ENCODE measurements around the gene DLG2. TPM values are rescaled to one million over a fixed set of nuclear protein-coding genes. Genes with fewer than 3 reads are reported as not detected.

DLG2 gene
- total and polyA plus RNA-seq, 9 donors = 2.5 to 20.7 (median 12.0) TPM

DNA sequence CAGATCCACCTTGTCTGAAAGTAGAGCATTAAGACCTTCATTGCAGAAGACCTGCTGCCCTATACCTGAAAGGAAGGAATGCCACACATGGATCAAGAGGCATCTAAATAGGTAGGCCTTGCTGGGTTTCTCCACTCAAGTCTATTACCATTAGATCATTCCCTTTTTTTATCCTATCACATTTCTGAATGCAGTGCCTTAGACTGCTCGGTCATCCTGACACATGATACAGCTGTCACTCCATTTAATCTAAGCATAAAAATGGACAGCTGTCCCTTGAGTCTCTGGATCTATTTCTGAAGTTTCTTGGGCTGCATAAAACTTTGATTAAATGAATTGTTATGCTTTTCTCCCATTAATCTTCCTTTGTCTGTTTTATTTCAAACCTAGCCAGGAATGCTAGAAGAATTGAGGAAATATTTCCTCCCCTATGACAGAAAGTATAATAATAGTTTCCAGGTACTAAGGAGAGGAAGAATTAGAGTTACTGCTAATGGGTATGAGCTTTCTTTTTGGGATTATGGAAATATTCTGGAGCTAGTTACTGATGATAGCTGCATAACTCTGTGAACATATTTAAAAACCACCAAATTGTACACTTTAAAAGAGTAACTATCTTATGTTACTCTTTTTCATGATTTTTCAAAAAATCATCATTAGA, 88.0 kb downstream of the DLG2 start:
- H3K9me3 ChIP-seq = no peaks in the 10 kb centered on the region
- intact Hi-C loops (cut with DNase I) = no loop called here
- H3K4me3 ChIP-seq = no peak overlapping the region
- H3K4me1 ChIP-seq (ENCODE audit: insufficient read depth) = peaks cover 6% of the 10 kb centered on the region
- 93 to 100% (median 97%) methylated on average over 1 of the region's 1 CpG for WGBS, 3 donors
- H3K27me3 ChIP-seq = no peaks in the 10 kb centered on the region
- no peak overlapping the region for H3K27ac ChIP-seq
- TF ChIP-seq, protein P1, sequence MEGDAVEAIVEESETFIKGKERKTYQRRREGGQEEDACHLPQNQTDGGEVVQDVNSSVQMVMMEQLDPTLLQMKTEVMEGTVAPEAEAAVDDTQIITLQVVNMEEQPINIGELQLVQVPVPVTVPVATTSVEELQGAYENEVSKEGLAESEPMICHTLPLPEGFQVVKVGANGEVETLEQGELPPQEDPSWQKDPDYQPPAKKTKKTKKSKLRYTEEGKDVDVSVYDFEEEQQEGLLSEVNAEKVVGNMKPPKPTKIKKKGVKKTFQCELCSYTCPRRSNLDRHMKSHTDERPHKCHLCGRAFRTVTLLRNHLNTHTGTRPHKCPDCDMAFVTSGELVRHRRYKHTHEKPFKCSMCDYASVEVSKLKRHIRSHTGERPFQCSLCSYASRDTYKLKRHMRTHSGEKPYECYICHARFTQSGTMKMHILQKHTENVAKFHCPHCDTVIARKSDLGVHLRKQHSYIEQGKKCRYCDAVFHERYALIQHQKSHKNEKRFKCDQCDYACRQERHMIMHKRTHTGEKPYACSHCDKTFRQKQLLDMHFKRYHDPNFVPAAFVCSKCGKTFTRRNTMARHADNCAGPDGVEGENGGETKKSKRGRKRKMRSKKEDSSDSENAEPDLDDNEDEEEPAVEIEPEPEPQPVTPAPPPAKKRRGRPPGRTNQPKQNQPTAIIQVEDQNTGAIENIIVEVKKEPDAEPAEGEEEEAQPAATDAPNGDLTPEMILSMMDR (IDR thresholded peaks at IDR 0.05) = no peak
- no peak for TF ChIP-seq EP300 (IDR thresholded peaks at IDR 0.05)
- no peak for TF ChIP-seq POLR2A (IDR thresholded peaks at IDR 0.05)
- H3K36me3 ChIP-seq = no peaks in the 10 kb centered on the region
- no peak for DNase-seq

DNA sequence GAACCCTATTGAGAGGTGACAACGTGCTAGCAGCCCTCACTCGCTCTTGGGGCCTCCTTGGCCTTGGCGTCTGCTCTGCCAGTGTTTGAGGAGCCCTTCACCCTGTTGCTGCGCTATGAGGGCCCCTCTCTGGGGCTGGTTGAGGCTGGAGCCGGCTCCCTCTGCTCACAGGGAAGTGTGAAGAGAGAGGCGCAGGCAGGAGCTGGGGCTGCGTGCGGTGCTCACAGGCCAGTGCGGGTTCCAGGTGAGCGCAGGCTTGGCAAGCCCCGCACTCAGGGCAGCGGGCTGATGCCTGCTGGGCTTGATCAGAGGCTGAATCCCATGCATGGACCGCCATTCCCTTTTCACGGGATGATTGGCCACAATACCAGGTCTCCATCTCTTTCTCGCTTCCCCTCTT, 90.7 kb downstream of the DLG2 start:
- WGBS, 3 donors = 97 to 99% (median 98%) methylated on average over 15 of the region's 15 CpGs
- H3K36me3 ChIP-seq = no peaks in the 10 kb centered on the region
- no peaks in the 10 kb centered on the region for H3K27me3 ChIP-seq
- H3K4me1 ChIP-seq (ENCODE audit: insufficient read depth) = peaks cover 6% of the 10 kb centered on the region
- TF ChIP-seq POLR2A (IDR thresholded peaks at IDR 0.05) = no peak
- TF ChIP-seq, protein P1 (IDR thresholded peaks at IDR 0.05) = no peak
- TF ChIP-seq EP300 (IDR thresholded peaks at IDR 0.05) = no peak
- H3K27ac ChIP-seq = no peak overlapping the region
- no peaks in the 10 kb centered on the region for H3K9me3 ChIP-seq
- intact Hi-C loops (cut with DNase I) = no loop called here
- DNase-seq = no peak
- no peak overlapping the region for H3K4me3 ChIP-seq

DNA sequence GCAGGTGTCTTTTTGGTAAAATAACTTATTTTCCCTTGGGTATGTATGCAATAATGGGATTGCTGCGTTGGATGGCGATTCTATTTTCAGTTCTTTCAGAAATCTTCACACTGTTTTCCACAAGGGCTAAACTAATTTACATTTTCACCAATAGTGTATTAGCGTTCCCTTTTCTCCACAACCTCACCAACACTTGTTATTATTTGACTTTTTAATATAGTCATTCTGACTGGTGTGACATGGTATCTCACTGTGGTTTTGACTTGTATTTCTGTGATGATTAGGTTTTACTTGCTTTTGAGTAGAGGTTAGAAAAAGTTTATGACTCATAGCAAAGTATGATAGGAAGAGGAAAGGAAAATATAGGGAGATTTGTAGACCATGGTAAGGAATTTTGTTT, 92.3 kb downstream of the DLG2 start:
- Histone ChIP-seq H3K9me3 (no peaks in the 10 kb centered on the region), H3K36me3 (no peaks in the 10 kb centered on the region), H3K27ac (no peak overlapping the region), H3K4me1 (ENCODE audit: insufficient read depth) (no peaks in the 10 kb centered on the region), H3K4me3 (no peak overlapping the region), H3K27me3 (no peaks in the 10 kb centered on the region)
- TF ChIP-seq POLR2A (IDR thresholded peaks at IDR 0.05) = no peak
- WGBS, 3 donors = 95 to 98% (median 98%) methylated on average over 3 of the region's 3 CpGs
- DNase-seq = no peak
- intact Hi-C loops (cut with DNase I) = no loop called here

DNA sequence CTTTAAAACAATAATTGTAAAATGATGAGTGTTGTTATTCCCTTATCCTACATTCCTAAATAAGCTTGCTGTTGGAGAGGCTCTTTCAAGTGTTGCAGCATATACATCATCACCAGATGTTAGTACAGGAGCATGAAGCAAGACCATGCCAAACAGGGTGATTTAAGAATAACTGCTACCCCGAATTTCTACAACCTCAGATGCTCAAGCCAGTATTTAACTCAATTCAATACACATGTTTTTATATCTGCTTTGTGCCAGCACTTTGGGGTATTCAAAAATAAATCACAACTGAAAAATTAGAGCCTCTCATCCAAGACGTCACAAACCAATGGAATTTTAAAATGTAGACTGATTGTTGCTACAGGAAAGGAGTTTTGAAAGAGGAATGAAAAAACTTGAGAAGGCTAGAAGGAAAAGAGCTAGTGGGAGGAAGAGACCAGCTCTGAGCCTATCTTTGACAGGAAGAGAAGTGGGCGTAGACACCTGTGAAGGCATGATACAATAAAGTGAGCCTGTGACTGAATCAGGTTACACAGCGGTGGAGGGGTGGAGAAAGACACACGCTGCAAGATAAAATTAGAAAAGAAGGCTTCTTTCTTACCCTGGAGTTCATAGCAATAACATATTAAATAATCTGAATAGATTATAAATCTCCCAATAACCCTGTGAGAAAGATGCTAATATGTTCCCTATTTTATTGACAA, 95.8 kb downstream of the DLG2 start:
- no peaks in the 10 kb centered on the region for H3K4me1 ChIP-seq (ENCODE audit: insufficient read depth)
- no peaks in the 10 kb centered on the region for H3K27me3 ChIP-seq
- no peak overlapping the region for H3K27ac ChIP-seq
- no peak for DNase-seq
- TF ChIP-seq EP300 (IDR thresholded peaks at IDR 0.05) = no peak
- no peak for TF ChIP-seq POLR2A (IDR thresholded peaks at IDR 0.05)
- TF ChIP-seq, protein P1 (IDR thresholded peaks at IDR 0.05) = no peak
- WGBS, 3 donors = 37 to 39% (median 37%) methylated on average over 5 of the region's 5 CpGs
- H3K4me3 ChIP-seq = no peak overlapping the region
- intact Hi-C loops (cut with DNase I) = no loop called here
- H3K9me3 ChIP-seq = no peaks in the 10 kb centered on the region
- no peaks in the 10 kb centered on the region for H3K36me3 ChIP-seq

DNA sequence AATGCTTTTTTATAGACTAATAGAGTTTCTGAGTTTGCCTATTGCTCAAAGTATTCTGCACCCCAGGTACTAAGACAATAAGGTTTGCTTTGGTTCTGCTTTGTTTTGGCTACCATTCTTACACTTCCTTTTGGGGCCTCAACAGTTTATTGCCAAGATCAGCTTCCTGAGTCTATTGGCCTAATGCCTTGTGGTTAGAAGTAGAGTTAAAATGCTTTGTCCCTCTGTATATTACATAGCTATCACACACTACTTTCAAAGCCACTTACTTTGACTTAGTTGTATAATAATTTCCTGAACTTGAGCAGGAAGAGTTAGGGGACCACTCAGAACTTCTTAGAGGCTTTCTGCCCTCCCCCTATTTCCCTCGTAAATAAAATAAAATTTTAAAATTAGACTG, 96.5 kb downstream of the DLG2 start:
- no peak for DNase-seq
- Histone ChIP-seq H3K4me1 (ENCODE audit: insufficient read depth) (no peaks in the 10 kb centered on the region), H3K4me3 (no peak overlapping the region), H3K27me3 (no peaks in the 10 kb centered on the region), H3K9me3 (no peaks in the 10 kb centered on the region), H3K27ac (no peak overlapping the region), H3K36me3 (no peaks in the 10 kb centered on the region)
- intact Hi-C loops (cut with DNase I) = no loop called here
- WGBS, 3 donors = 26 to 39% (median 27%) methylated on average over 1 of the region's 1 CpG
- no peak for TF ChIP-seq POLR2A (IDR thresholded peaks at IDR 0.05)
- TF ChIP-seq, protein P1 (IDR thresholded peaks at IDR 0.05) = no peak
- no peak for TF ChIP-seq EP300 (IDR thresholded peaks at IDR 0.05)

Data from ovary (tissue), 9 donors.